Occipital lobe (tissue), 2 donors: ENCODE data around the gene ESR1. TPM values are rescaled to one million over a fixed set of nuclear protein-coding genes. Genes with fewer than 3 reads are reported as not detected.
"Not testable (repeated sequence)": the region's sequence is repeated elsewhere in the genome, so short reads cannot be mapped to it uniquely, and the experiment has no call there.

Source experiments
- DNase-seq: peaks from one replicate; lab custom pipeline; 2025; lab: John Stamatoyannopoulos, UW
- total RNA-seq: library from RNA; depleted of rRNA; stranded (reverse); fragments of >200 nt; gene quantifications from one replicate; pipeline ENCODE4 v1.2.3, GENCODE V29; 2014

The ESR1 gene
- total RNA-seq, 1 donor from 2014 or later, result 0.16 TPM

GRCh38 chr6:151894426-151894825 lies 86.9 kb downstream of the ESR1 start:
- DNase-seq, result not testable (repeated sequence)

DNA sequence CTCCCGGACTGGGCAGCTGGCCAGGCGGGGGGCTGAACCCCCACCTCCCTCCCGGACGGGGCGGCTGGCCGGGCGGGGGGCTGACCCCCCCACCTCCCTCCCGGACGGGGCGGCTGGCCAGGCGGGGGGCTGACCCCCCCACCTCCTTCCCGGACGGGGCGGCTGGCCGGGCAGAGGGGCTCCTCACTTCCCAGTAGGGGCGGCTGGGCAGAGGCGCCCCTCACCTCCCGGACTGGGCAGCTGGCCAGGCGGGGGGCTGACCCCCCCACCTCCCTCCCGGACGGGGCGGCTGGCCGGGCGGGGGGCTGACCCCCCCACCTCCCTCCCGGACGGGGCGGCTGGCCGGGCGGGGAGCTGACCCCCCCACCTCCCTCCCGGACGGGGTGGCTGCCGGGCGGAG lies 91.7 kb downstream of the ESR1 start:
- not testable (repeated sequence) for DNase-seq

- not testable (repeated sequence) for DNase-seq
Measured at GRCh38 chr6:151899796-151900195, 92.3 kb downstream of the ESR1 start.

GRCh38 chr6:151900256-151900655 lies 92.8 kb downstream of the ESR1 start:
- DNase-seq, result no peak

GRCh38 chr6:151901009-151901411 lies 93.5 kb downstream of the ESR1 start:
- DNase-seq, result no peak

- DNase-seq, result no peak
Measured at GRCh38 chr6:151904631-151905030, 97.1 kb downstream of the ESR1 start.

- DNase-seq, result no peak
Measured at GRCh38 chr6:151905072-151905471, 97.6 kb downstream of the ESR1 start.

DNA sequence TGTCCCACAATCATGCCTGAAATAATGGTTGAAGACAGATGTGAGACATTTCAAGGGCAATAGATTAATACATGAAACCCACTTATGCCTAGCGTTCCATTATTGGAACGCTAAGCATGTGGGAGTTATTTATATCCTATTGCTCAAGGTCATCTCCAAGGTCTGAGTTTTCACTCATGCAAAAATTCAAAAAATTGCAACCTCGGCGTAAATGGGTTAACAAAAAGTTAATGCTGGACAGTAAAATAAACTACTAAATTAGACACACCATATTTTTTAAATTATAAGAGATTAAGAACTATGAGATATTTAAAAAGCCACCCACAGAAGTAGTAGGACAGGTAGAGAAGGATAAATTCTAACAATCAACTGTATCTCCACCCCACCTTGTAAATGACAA lies 98.4 kb downstream of the ESR1 start:
- DNase-seq, result no peak

GRCh38 chr6:151911401-151911800 lies 103.9 kb downstream of the ESR1 start:
- no peak for DNase-seq

DNA sequence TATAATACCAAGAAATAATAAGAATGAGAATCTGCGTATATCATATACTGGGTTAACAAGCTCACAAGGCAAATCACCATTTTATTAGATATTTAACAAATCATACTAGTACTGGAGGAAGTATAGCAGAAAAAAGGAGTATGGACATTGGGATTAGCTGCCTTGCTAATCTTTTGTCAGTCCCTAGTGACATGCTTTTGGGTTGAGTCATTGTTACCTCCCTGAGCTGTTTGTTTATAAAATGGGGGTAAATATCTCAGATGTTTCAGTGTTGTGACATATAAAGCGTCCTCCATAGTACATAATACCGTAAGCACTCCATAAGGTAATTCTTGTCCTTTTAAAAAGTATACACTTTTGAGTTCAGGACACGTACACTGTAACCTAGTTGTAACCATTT lies 107.0 kb downstream of the ESR1 start:
- no peak for DNase-seq

GRCh38 chr6:151916075-151916474 lies 108.6 kb downstream of the ESR1 start:
- DNase-seq, result no peak

DNA sequence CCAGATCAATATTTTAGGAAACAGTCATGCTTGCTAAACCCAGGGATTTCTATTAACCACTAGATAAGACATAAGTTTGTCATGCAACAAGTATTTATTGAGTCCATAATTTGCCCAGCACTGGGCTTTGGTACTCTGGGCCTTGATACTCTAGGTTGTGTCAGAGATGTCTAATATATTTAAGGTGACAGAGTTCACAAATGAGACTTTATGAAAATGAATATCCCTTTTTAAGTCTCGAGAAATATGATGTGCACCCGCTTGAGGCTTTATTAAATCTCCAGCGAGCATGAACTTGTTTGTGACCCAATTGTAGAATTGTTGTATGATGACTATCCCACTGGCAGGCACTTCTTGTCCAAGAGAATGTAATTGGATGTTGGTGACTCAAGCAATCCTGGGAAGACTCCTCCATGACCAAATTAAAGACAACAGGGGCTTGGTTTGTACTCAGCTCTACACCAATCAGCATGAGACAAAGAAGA lies 109.2 kb downstream of the ESR1 start:
- no peak for DNase-seq

DNA sequence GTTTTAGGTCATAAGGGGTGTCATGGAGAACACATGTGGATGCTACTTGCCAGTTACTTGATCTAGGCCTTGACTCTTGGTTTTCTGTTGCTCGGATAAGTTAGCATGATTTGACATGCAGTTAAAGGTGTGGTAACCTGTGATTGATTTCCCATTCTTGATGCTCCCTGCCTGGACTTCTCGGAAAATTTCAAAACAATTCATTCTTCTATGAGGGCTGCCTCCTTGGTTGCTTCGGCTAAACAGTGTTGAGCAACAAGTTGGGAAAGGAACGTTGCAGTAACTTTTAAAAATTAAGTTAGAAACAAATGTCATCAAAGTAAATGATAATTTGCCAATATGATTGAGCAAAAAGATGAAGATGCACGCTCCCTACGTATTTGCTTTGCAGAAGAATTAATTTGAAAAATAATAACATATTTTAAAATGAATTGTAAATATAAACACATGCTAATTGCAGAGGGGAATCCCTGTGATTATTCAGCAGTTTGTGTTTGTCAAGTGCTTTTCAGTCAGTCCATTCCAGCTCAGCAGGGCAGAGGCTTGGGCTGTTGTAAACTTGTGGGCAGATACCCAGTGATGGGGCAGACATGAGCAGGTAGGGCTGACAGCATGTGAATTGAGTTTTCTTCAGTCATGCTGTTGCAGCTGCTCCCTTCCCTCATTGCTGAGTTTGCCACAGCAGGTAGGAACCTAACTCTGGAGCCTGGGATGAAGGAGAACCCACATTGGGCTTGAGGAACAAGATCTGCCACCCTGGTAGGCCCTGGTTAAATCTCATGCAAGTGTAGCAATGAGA lies 110.2 kb downstream of the ESR1 start:
- DNase-seq, result no peak

GRCh38 chr6:151940307-151940706 lies 132.8 kb downstream of the ESR1 start:
- no peak for DNase-seq

GRCh38 chr6:151948002-151948743 lies 140.7 kb downstream of the ESR1 start:
- DNase-seq, result no peak

DNA sequence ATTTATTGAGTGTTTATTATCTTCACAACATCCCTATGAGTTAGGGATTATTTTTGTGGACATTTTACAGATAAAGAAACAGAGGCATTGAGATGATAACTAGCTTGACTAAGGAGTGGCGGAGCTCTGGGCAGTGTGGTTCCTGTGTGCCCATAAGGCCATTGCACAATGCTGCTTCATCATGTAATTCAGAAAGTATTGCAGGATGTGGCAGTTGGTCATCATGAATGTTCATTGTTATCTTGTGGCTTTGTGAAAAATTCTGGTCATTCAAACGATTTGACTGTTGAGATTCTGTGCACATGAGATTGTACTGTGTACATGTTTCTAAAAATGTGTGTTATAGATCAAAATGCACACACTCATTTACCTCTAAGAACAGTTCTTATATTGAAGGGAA lies 150.8 kb downstream of the ESR1 start:
- DNase-seq, result no peak

GRCh38 chr6:151959086-151959485 lies 151.6 kb downstream of the ESR1 start:
- DNase-seq, result no peak

- DNase-seq, result no peak
Measured at GRCh38 chr6:151961809-151962208, 154.3 kb downstream of the ESR1 start.

DNA sequence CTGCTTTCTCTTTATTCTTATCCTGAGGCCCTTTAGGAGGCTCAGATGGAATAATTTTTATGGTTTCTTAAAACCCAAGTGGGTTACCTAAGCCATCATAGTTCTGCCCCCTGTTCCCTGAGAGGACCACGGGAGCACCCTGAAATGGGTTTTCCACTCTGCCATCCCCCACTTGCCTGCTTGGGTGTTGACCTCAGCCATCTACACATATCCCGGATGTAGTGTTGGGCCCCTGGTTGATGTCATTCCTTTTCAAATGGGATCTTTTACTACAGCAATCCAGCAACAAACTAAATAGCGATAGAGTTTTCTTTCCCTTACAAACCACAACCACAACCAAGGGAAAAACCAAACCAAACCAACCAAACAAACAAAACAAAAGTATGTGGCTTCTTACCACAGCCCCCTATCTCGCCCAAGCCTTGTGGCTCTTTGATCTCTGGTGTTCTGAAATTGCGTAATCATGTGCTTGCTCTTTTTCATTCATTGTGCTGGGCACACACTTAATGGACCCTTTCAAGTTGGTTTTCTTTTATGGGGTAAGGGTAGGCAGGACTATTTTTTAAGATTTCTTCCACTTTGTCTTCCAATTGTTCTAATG lies 154.9 kb downstream of the ESR1 start:
- no peak for DNase-seq

- DNase-seq, result no peak
Measured at GRCh38 chr6:151963001-151963400, 155.5 kb downstream of the ESR1 start.

DNA sequence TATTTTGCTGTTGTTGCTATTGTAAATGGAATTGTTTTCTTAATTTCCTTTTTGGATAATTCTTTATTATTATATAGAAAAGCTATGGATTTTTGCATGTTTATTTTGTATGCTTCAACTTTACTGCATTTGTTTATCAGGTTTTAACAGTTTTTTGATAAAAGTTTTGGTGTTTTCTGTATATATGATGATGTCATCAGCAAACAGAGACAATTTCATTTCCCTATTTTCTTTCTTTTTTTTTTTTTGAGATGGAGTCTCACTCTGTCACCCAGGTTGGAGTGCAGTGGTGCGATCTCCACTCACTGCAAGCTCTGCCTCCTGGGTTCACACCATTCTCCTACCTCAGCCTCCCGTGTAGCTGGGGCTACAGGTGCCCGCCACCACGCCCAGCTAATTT lies 156.9 kb downstream of the ESR1 start:
- not testable (repeated sequence) for DNase-seq

- DNase-seq, result no peak
Measured at GRCh38 chr6:151974061-151974617, 166.7 kb downstream of the ESR1 start.
